ENCODE data around the gene PLXNA2. TPM values are rescaled to one million over a fixed set of nuclear protein-coding genes. Genes with fewer than 3 reads are reported as not detected.

PLXNA2 gene
- total and polyA plus RNA-seq, 2 of the 4 experiments (the other 2 are of a cell fraction), result 0.72 to 1.1 TPM

- H2AK9ac ChIP-seq (replicated peaks; ENCODE audit: low read depth, low read length, poor library complexity), result no peak overlapping the region
- H2AK5ac ChIP-seq (ENCODE audit: low read depth, low read length), result no peak overlapping the region
- no peak overlapping the region for H3K4me3 ChIP-seq (ENCODE audit: insufficient read depth, low read depth, low read length)
- POLR2A ChIA-PET (ENCODE audit: unreplicated experiment), result no interaction called here
- no peak overlapping the region for H3K23ac ChIP-seq (ENCODE audit: low read depth, low read length)
- H2BK5ac ChIP-seq (ENCODE audit: low read depth, low read length, poor library complexity, severe bottlenecking), result no peak overlapping the region
- no peak overlapping the region for H2BK15ac ChIP-seq (ENCODE audit: low read depth, low read length)
- no peak overlapping the region for H3K18ac ChIP-seq (ENCODE audit: low read depth, low read length)
- H3K4ac ChIP-seq (ENCODE audit: low read depth, low read length), result peak overlapping the region; percentile 59; the same call in 1 of the 2 replicates
- no peak overlapping the region for H3K14ac ChIP-seq (replicated peaks; ENCODE audit: low read depth, low read length)
- intact Hi-C loops (cut with micrococcal nuclease) (no loop called here), in situ Hi-C loops (cut with MboI; ENCODE audit: low sequenced_read_pairs) (no loop called here), dilution Hi-C loops (cut with HindIII; ENCODE audit: low sequenced_read_pairs, unreplicated experiment) (no loop called here)
- no peak overlapping the region for H2BK120ac ChIP-seq (ENCODE audit: low read depth, low read length)
- H3K56ac ChIP-seq (ENCODE audit: extremely low read depth, insufficient read depth, low read length), result no peak overlapping the region
- no peak overlapping the region for H2BK20ac ChIP-seq (ENCODE audit: low read depth, low read length)
- H4K8ac ChIP-seq (ENCODE audit: low read depth in 2 of 2, low read length in 2 of 2), result no peak overlapping the region
- H3K79me1 ChIP-seq (ENCODE audit: low read depth in 1 of 2, low read length in 2 of 2), result peaks cover 0 to 36% of the 10 kb centered on the region in 2 experiments; a peak in 3 of 4 replicates
- no peak overlapping the region for H4K91ac ChIP-seq (ENCODE audit: insufficient read depth, low read depth, low read length)
- ATAC-seq (ENCODE audit: low read depth), result no peak
- no peak overlapping the region for H3K9ac ChIP-seq (ENCODE audit: low read depth, low read length)
- CTCF ChIA-PET, result no interaction called here
- no peak overlapping the region for H3K27ac ChIP-seq (ENCODE audit: insufficient read depth, low read length)
- no peaks in the 10 kb centered on the region for H3K36me3 ChIP-seq (ENCODE audit: control insufficient read depth, insufficient read depth, low read length)
- no TSS peak for BruUV-seq (replicated peaks)
- no peak overlapping the region for H3K4me2 ChIP-seq (ENCODE audit: low read depth, low read length)
- no peaks in the 10 kb centered on the region for H3K9me3 ChIP-seq (ENCODE audit: control insufficient read depth, insufficient read depth, low read length)
- H2AFZ ChIP-seq (replicated peaks; ENCODE audit: low read length, poor library complexity), result no peak overlapping the region
- WGBS, 2 experiments (ENCODE audit: extremely low coverage in 2 of 2, insufficient read length in 1 of 2), result no CpG with 5 or more reads among the region's 2 CpGs
- no peaks in the 10 kb centered on the region for H4K20me1 ChIP-seq (ENCODE audit: insufficient read depth, low read length)
- H4K5ac ChIP-seq (ENCODE audit: low read depth, low read length), result no peak overlapping the region
- no peak for DNase-seq
- H3K9me1 ChIP-seq (ENCODE audit: insufficient read depth, low read length), result peaks cover 11% of the 10 kb centered on the region; the same call in 1 of the 2 replicates
- no peaks in the 10 kb centered on the region for H3K27me3 ChIP-seq (ENCODE audit: control insufficient read depth, insufficient read depth, low read length)
- H3K4me1 ChIP-seq (ENCODE audit: control insufficient read depth, insufficient read depth, low read length), result peaks cover 18% of the 10 kb centered on the region
- TF ChIP-seq MAZ (IDR thresholded peaks at IDR 0.05; ENCODE audit: borderline replicate concordance, low read depth, low read length) (no peak), RFX5 (IDR thresholded peaks at IDR 0.05; ENCODE audit: low read depth, low read length) (no peak), SMC3 (IDR thresholded peaks at IDR 0.05; ENCODE audit: low read depth, low read length) (no peak), USF2 (IDR thresholded peaks at IDR 0.05; ENCODE audit: low read depth, low read length) (no peak), CTCF (conservative IDR thresholded peaks at IDR 0.05; ENCODE audit: low read depth, low read length) (no peak), FOS (IDR thresholded peaks at IDR 0.05; ENCODE audit: low read depth, low read length) (no peak), BHLHE40 (IDR thresholded peaks at IDR 0.05; ENCODE audit: low read depth, low read length) (no peak), MAFK (IDR thresholded peaks at IDR 0.05; ENCODE audit: low read depth, low read length) (no peak), CEBPB (IDR thresholded peaks at IDR 0.05; ENCODE audit: low read depth, low read length) (no peak), RCOR1 (IDR thresholded peaks at IDR 0.05; ENCODE audit: insufficient replicate concordance, low read length) (no peak), RAD21 (IDR thresholded peaks at IDR 0.05; ENCODE audit: low read length) (no peak), NFE2L2 (IDR thresholded peaks at IDR 0.05; ENCODE audit: low read depth, low read length) (no peak), MXI1 (IDR thresholded peaks at IDR 0.05; ENCODE audit: borderline replicate concordance, low read depth, low read length) (no peak)
These were observed 15.6 kb downstream of the PLXNA2 start for GRCh38 chr1:208228550-208228949.
